ENCODE data around the gene CSNK1G1. TPM values are rescaled to one million over a fixed set of nuclear protein-coding genes. Genes with fewer than 3 reads are reported as not detected.

The CSNK1G1 gene
- total and polyA plus RNA-seq, 12 donors, result 1.9 to 9.4 (median 7.4) TPM

- Histone ChIP-seq H3K27ac (no peak overlapping the region), H3K36me3 (peaks cover 0 to 93% (median 49%) of the 10 kb centered on the region in 9 donors), H3K27me3 (no peaks in the 10 kb centered on the region), H3K4me3 (no peak overlapping the region), H3K4me1 (peaks cover 0 to 34% (median 21%) of the 10 kb centered on the region in 9 donors), H3K9me3 (no peaks in the 10 kb centered on the region)
- no peak for ATAC-seq
- 87 to 97% methylated on average over 7 of the region's 7 CpGs for WGBS, 2 donors
- no peak for DNase-seq
- intact Hi-C loops (cut with DNase I), result no loop called here
- no peak for TF ChIP-seq CTCF (IDR thresholded peaks at IDR 0.05)
These were observed 219.6 kb downstream of the CSNK1G1 start for GRCh38 chr15:64136347-64136746.

DNA sequence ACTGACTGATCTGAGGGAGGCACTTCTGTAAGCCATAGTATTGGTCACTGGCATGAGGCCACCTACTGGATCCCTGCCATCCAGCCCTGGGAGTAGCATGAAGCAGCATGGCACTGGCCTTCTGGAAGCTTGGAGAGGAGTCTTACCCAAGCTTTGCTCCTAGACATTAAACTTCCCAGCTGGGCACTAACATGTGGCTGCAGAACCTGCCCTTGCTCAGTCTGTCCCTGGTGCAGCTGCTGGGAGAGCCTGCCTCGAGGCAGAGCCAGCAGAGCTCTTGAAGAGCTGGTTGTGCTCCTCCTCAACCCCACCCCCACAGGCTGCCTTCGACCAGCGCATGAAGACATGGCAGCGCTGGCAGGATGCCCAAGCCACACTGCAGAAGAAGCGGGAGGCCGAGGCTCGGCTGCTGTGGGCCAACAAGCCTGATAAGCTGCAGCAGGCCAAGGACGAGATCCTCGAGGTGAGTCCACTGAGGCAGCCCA lies 221.6 kb downstream of the CSNK1G1 start:
- Histone ChIP-seq H3K27ac (peak overlapping the region in 3 of 10 donors; percentile 15 to 45 (median 20)), H3K9me3 (no peaks in the 10 kb centered on the region), H3K27me3 (no peaks in the 10 kb centered on the region), H3K36me3 (peaks cover 8 to 96% (median 68%) of the 10 kb centered on the region in 9 donors), H3K4me1 (peaks cover 0 to 34% (median 22%) of the 10 kb centered on the region in 9 donors), H3K4me3 (no peak overlapping the region)
- intact Hi-C loops (cut with DNase I), result no loop called here
- WGBS, 2 donors, result 42 to 63% methylated on average over 9 of the region's 9 CpGs
- ATAC-seq, result peak in 6 of 8 donors; percentile 18 to 71 (median 42)
- DNase-seq, result peak; percentile 53 to 70
- TF ChIP-seq CTCF (IDR thresholded peaks at IDR 0.05), result no peak

DNA sequence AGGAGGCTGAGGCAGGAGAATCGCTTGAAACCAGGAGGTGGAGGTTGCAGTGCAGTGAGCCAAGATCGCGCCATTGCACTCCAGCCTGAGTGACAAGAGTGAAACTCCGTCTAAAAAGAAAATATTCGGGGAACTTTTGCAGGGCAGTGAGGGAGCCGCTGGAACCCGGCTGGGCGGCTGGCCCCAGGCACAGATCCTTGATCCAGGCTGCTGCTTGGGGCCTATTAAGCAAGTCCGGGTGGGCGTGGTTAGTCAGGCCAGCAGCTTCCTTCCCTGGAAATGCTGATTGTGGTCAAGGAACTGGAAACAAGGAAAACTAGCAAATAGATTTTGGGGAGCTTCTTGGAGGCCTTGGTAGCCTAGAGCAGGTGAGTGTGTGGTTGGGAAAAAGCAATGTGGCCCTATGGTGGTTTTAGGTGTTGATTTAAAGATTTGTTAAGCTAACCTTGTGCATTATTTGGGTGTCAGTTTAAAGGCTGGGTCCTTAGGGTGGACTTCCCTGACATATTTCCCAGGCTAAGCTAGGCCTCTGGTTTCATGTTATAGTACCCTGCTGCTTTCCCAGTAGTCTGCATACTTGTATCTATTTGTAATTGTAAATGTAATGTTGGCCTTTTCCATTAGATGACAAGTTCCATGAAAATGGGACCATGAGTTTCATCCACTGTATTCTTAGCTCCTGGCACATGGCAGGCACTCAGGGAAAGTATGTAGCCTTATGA lies 222.2 kb downstream of the CSNK1G1 start:
- H3K4me1 ChIP-seq, result peaks cover 0 to 34% (median 22%) of the 10 kb centered on the region in 9 donors
- H3K9me3 ChIP-seq, result no peaks in the 10 kb centered on the region
- intact Hi-C loops (cut with DNase I), result no loop called here
- DNase-seq (no peak), ATAC-seq (no peak)
- H3K27ac ChIP-seq, result peak overlapping the region in 3 of 10 donors; percentile 15 to 45 (median 20)
- no peak overlapping the region for H3K4me3 ChIP-seq
- peaks cover 8 to 100% (median 70%) of the 10 kb centered on the region in 9 donors for H3K36me3 ChIP-seq
- no peak for TF ChIP-seq CTCF (IDR thresholded peaks at IDR 0.05)
- no peaks in the 10 kb centered on the region for H3K27me3 ChIP-seq
- 92 to 93% methylated on average over 10 of the region's 10 CpGs for WGBS, 2 donors

DNA sequence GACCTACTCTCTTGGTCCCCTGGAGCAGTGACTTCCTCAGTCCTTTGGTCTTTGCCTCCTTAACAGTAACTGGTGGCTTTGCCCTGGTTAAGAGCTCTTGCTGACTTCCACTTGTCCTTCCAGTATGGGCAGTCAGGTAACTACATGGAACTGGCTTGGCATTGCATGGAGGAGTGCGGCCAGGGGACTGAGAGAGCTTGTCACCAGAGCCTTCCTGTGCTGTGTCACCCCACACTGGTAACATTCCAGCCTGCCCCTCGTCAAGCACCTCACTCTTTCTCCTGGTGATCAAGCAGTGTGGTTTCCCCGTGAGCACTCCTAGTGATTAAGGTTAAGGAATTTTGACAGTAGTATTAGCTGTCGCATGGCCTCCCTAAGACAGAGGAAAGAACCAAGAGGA lies 223.8 kb downstream of the CSNK1G1 start:
- Histone ChIP-seq H3K4me1 (peaks cover 0 to 34% (median 23%) of the 10 kb centered on the region in 9 donors), H3K36me3 (peaks cover 8 to 100% (median 63%) of the 10 kb centered on the region in 9 donors), H3K4me3 (no peak overlapping the region), H3K27ac (peak overlapping the region in 5 of 10 donors; percentile 8 to 44 (median 26)), H3K9me3 (no peaks in the 10 kb centered on the region), H3K27me3 (no peaks in the 10 kb centered on the region)
- intact Hi-C loops (cut with DNase I), result no loop called here
- DNase-seq (no peak), ATAC-seq (peak in 7 of 8 donors; percentile 34 to 77 (median 55))
- no peak for TF ChIP-seq CTCF (IDR thresholded peaks at IDR 0.05)
- WGBS, 2 donors, result 61 to 66% methylated on average over 4 of the region's 4 CpGs

Measured in heart right ventricle (tissue), 16 donors.